Choroid plexus epithelial cell (primary cell): ENCODE data around the gene CPEB3.
A peak's percentile ranks its signal among the peaks of the same experiment; 100 is the strongest.

Experiments
- DNase-seq: peaks from one replicate; pipeline ENCODE4 v3.0.0-alpha.2; 2010; ENCODE audit warnings: low read depth
- H3K4me3 ChIP-seq: 2 replicates; pipeline ENCODE4 v1.5.1; 2011; ENCODE audit warnings: low read depth, mild to moderate bottlenecking, control low read depth, low read length, moderate library complexity
- CTCF ChIP-seq: conservative IDR thresholded peaks from 2 replicates; pipeline ENCODE4 v1.5.1; 2011; ENCODE audit warnings: low read depth, mild to moderate bottlenecking, control low read depth, inconsistent platforms, low read length, moderate library complexity

The CPEB3 gene

GRCh38 chr10:92173996-92174395 lies 116.9 kb downstream of the CPEB3 start:
- no peak overlapping the region for H3K4me3 ChIP-seq
- no peak for TF ChIP-seq CTCF
- DNase-seq = no peak

- TF ChIP-seq CTCF = no peak
- DNase-seq = no peak
- no peak overlapping the region for H3K4me3 ChIP-seq
These were observed 126.7 kb downstream of the CPEB3 start for GRCh38 chr10:92164036-92164696.

GRCh38 chr10:92162541-92162940 lies 128.3 kb downstream of the CPEB3 start:
- DNase-seq = no peak
- H3K4me3 ChIP-seq = no peak overlapping the region
- TF ChIP-seq CTCF = no peak

- no peak overlapping the region for H3K4me3 ChIP-seq
- DNase-seq = peak; percentile 3
- no peak for TF ChIP-seq CTCF
These were observed 133.8 kb downstream of the CPEB3 start for GRCh38 chr10:92156874-92157773.

- no peak overlapping the region for H3K4me3 ChIP-seq
- TF ChIP-seq CTCF = no peak
- no peak for DNase-seq
These were observed 140.1 kb downstream of the CPEB3 start for GRCh38 chr10:92150823-92151222.

GRCh38 chr10:92149261-92149660 lies 141.6 kb downstream of the CPEB3 start:
- no peak for TF ChIP-seq CTCF
- no peak for DNase-seq
- no peak overlapping the region for H3K4me3 ChIP-seq
